ENCODE measurements around the gene ZGLP1. TPM values are rescaled to one million over a fixed set of nuclear protein-coding genes. Genes with fewer than 3 reads are reported as not detected.
A peak's percentile ranks its signal among the peaks of the same experiment; 100 is the strongest.
"Not testable (repeated sequence)": the region's sequence is repeated elsewhere in the genome, so short reads cannot be mapped to it uniquely, and the experiment has no call there.

ZGLP1 gene
- total RNA-seq, 3 donors from 2014 or later = 2.5 to 4.0 (median 3.8) TPM

- TF ChIP-seq, protein P1, sequence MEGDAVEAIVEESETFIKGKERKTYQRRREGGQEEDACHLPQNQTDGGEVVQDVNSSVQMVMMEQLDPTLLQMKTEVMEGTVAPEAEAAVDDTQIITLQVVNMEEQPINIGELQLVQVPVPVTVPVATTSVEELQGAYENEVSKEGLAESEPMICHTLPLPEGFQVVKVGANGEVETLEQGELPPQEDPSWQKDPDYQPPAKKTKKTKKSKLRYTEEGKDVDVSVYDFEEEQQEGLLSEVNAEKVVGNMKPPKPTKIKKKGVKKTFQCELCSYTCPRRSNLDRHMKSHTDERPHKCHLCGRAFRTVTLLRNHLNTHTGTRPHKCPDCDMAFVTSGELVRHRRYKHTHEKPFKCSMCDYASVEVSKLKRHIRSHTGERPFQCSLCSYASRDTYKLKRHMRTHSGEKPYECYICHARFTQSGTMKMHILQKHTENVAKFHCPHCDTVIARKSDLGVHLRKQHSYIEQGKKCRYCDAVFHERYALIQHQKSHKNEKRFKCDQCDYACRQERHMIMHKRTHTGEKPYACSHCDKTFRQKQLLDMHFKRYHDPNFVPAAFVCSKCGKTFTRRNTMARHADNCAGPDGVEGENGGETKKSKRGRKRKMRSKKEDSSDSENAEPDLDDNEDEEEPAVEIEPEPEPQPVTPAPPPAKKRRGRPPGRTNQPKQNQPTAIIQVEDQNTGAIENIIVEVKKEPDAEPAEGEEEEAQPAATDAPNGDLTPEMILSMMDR (IDR thresholded peaks at IDR 0.05) = no peak
- intact Hi-C loops (cut with DNase I, micrococcal nuclease) = no loop called here
These were observed 35.2 kb upstream of the ZGLP1 start for GRCh38 chr19:10344780-10345179.

GRCh38 chr19:10343495-10343894 lies 33.9 kb upstream of the ZGLP1 start:
- ATAC-seq = no peak
- no peaks in the 10 kb centered on the region for H3K36me3 ChIP-seq (ENCODE audit: low read depth)
- no peaks in the 10 kb centered on the region for H3K9me3 ChIP-seq
- H3K4me1 ChIP-seq (ENCODE audit: low read depth) = no peaks in the 10 kb centered on the region
- no peak for DNase-seq
- H3K4me3 ChIP-seq = no peak overlapping the region
- TF ChIP-seq, protein P1 (IDR thresholded peaks at IDR 0.05) = no peak
- intact Hi-C loops (cut with DNase I, micrococcal nuclease) = no loop called here

More at GRCh38 chr19:10344780-10345179, 35.2 kb upstream of the ZGLP1 start:
- DNase-seq = no peak
- Histone ChIP-seq H3K4me3 (no peak overlapping the region), H3K4me1 (ENCODE audit: low read depth) (no peaks in the 10 kb centered on the region), H3K9me3 (no peaks in the 10 kb centered on the region), H3K36me3 (ENCODE audit: low read depth) (no peaks in the 10 kb centered on the region)
- ATAC-seq = no peak

DNA sequence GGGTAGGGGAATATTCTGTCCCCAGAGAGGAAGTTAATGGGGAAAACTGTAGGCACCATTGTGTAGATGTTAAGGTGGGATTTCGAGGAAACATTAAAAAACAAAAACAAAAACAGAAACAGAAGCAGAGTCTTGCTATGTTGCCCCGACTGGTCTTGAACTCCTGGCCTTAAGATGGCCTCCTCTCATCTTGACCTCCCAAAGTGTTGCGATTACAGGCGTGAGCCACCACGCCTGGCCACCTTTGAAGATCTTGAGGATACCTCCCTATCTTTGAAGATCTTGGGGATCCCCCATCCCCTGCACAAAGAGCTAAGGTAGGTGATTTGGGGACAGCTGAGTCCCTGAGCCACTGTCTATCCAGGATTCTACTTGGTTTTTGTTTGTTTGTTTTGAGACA lies 30.4 kb upstream of the ZGLP1 start:
- Histone ChIP-seq H3K4me1 (ENCODE audit: low read depth) (peaks cover under 1% of the 10 kb centered on the region), H3K4me3 (no peak overlapping the region), H3K36me3 (ENCODE audit: low read depth) (no peaks in the 10 kb centered on the region), H3K9me3 (no peaks in the 10 kb centered on the region)
- intact Hi-C loops (cut with DNase I, micrococcal nuclease) = no loop called here
- TF ChIP-seq, protein P1 (IDR thresholded peaks at IDR 0.05) = no peak
- no peak for DNase-seq
- no peak for ATAC-seq

DNA sequence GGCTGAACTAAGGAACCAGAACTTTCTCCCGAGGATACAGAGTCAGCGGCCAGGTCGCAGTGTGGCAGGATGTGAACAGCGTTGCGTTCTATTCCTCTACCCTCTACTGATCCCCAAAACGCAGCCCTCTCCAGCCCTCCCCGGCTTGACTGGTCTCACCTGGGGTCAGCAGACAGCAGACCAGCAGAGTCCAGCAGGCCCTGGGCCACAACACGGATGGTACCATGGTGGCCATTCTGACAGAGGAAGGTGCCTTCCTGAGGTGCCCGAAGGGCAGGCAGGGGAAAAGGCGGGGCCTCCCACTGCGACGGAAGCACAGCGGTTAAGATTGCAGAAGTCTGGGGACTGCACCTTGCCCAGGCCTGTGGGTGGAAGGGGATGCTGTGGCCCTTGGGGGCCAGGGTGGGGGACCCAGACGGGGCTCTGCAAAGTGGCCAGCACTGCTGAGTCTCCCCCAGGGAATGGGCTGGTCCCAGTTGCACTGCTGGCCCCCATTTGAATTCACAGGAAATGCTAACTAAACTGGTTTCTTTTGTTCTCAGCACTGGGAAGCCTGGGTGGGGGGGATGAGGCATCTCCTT lies 29.9 kb upstream of the ZGLP1 start, which contains the start of gene ICAM3:
Gene ICAM3, minus strand, starts transcription at position 245 of the 581 bp plus-strand sequence. Its CDS starts 10 bp downstream, at position 235.
- intact Hi-C loops (cut with DNase I, micrococcal nuclease) = no loop called here

GRCh38 chr19:10338940-10339339 lies 29.3 kb upstream of the ZGLP1 start:
- DNase-seq = no peak
- no peaks in the 10 kb centered on the region for H3K36me3 ChIP-seq (ENCODE audit: low read depth)
- H3K9me3 ChIP-seq = no peaks in the 10 kb centered on the region
- peaks cover 4% of the 10 kb centered on the region for H3K4me1 ChIP-seq (ENCODE audit: low read depth)
- no peak overlapping the region for H3K4me3 ChIP-seq
- no peak for ATAC-seq
- TF ChIP-seq, protein P1 (IDR thresholded peaks at IDR 0.05) = no peak
- intact Hi-C loops (cut with DNase I, micrococcal nuclease) = no loop called here

More for the DNA sequence above, 29.9 kb upstream of the ZGLP1 start, which contains the start of gene ICAM3:
- DNase-seq = peak; percentile 36 to 83 (median 56)
- Histone ChIP-seq H3K4me3 (no peak within 1 kb of the TSS), H3K4me1 (ENCODE audit: low read depth) (peaks cover 4% of the 10 kb centered on the region), H3K9me3 (no peaks in the 10 kb centered on the region), H3K36me3 (ENCODE audit: low read depth) (no peaks in the 10 kb centered on the region)
- TF ChIP-seq, protein P1 (IDR thresholded peaks at IDR 0.05) = no peak
- peak; percentile 43 for ATAC-seq

DNA sequence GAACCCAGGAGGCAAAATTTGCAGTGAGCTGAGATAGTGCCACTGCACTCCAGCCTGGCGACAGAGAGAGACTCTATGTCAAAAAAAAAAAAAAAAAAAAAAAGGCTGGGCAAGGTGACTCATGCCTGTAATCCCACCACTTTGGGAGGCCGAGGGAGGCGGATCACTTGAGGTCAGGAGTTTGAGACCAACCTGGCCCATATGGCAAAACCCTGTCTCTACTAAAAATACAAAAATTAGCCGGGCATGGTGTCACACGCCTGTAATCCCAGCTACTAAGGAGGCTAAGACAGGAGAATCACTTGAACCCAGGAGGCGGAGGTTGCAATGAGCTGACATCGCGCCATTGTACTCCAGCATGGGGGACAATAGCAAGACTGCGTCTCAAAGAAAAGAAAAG lies 27.1 kb upstream of the ZGLP1 start:
- intact Hi-C loops (cut with DNase I, micrococcal nuclease); H3K9me3 ChIP-seq; H3K4me3 ChIP-seq; ATAC-seq; DNase-seq; H3K36me3 ChIP-seq (ENCODE audit: low read depth): not testable (repeated sequence)
- H3K4me1 ChIP-seq (ENCODE audit: low read depth) = peaks cover 15% of the 10 kb centered on the region
